Measurements from ENCODE around the gene EDAR.

Gene EDAR

DNA sequence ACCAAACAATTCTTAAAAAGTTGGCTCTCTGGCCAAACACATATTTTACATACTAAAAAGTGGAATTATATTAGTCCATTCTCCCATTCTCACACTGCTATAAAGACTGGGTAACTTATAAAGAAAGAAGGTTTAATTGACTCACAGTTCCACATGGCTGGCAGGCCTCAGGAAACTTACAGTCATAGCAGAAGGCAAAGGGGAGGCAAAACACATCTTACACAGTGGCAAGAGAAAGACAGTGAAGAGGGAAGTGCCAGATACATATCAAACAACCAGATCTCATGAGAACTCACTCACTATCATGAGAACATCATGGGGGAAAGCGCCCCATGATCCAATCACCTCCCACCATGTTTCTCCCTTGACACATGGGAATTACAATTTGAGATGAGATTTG, 42.6 kb downstream of the EDAR start:
- no peak overlapping the region for H3K4me3 ChIP-seq (ENCODE audit: low read depth, low read length)
- DNase-seq (ENCODE audit: low read depth) = no peak
- in situ Hi-C loops (cut with HindIII; ENCODE audit: low sequenced_read_pairs) = no loop called here
- TF ChIP-seq, protein P1, sequence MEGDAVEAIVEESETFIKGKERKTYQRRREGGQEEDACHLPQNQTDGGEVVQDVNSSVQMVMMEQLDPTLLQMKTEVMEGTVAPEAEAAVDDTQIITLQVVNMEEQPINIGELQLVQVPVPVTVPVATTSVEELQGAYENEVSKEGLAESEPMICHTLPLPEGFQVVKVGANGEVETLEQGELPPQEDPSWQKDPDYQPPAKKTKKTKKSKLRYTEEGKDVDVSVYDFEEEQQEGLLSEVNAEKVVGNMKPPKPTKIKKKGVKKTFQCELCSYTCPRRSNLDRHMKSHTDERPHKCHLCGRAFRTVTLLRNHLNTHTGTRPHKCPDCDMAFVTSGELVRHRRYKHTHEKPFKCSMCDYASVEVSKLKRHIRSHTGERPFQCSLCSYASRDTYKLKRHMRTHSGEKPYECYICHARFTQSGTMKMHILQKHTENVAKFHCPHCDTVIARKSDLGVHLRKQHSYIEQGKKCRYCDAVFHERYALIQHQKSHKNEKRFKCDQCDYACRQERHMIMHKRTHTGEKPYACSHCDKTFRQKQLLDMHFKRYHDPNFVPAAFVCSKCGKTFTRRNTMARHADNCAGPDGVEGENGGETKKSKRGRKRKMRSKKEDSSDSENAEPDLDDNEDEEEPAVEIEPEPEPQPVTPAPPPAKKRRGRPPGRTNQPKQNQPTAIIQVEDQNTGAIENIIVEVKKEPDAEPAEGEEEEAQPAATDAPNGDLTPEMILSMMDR (IDR thresholded peaks at IDR 0.05; ENCODE audit: low read depth, low read length, missing control alignments) = no peak

DNA sequence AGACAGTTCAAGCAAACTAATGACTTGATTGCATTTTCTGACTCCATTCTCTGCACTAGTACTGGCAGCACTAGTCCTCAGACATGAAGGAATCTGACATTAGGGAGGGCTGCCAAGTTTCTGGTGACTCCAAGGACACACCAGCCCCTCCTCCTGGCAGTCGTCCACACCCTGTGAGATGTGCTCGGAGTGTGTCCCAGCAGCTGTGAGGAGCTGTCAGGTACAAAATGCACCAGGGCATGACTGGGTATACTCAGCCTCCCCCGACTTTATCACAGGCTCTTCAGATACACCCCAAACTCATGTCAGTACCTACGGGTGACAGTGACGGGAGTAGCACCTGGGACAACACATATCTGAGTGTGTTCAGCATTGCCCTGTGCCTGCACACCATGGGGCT, 43.1 kb downstream of the EDAR start:
- TF ChIP-seq, protein P1 (IDR thresholded peaks at IDR 0.05; ENCODE audit: low read depth, low read length, missing control alignments) = no peak

GRCh38 chr2:108944601-108945331, 44.3 kb downstream of the EDAR start:
- in situ Hi-C loops (cut with HindIII; ENCODE audit: low sequenced_read_pairs) = no loop called here
- TF ChIP-seq, protein P1 (IDR thresholded peaks at IDR 0.05; ENCODE audit: low read depth, low read length, missing control alignments) = no peak
- DNase-seq (ENCODE audit: low read depth) = no peak
- H3K4me3 ChIP-seq (ENCODE audit: low read depth, low read length) = no peak overlapping the region

More for the DNA sequence above, 43.1 kb downstream of the EDAR start:
- in situ Hi-C loops (cut with HindIII; ENCODE audit: low sequenced_read_pairs) = no loop called here
- H3K4me3 ChIP-seq (ENCODE audit: low read depth, low read length) = no peak overlapping the region
- no peak for DNase-seq (ENCODE audit: low read depth)

GRCh38 chr2:108943751-108944150, 45.3 kb downstream of the EDAR start:
- no peak for DNase-seq (ENCODE audit: low read depth)
- H3K4me3 ChIP-seq (ENCODE audit: low read depth, low read length) = no peak overlapping the region

GRCh38 chr2:108942888-108943287, 46.1 kb downstream of the EDAR start:
- in situ Hi-C loops (cut with HindIII; ENCODE audit: low sequenced_read_pairs) = no loop called here
- no peak overlapping the region for H3K4me3 ChIP-seq (ENCODE audit: low read depth, low read length)
- TF ChIP-seq, protein P1 (IDR thresholded peaks at IDR 0.05; ENCODE audit: low read depth, low read length, missing control alignments) = no peak
- DNase-seq (ENCODE audit: low read depth) = no peak

More at GRCh38 chr2:108943751-108944150, 45.3 kb downstream of the EDAR start:
- in situ Hi-C loops (cut with HindIII; ENCODE audit: low sequenced_read_pairs) = no loop called here
- TF ChIP-seq, protein P1 (IDR thresholded peaks at IDR 0.05; ENCODE audit: low read depth, low read length, missing control alignments) = no peak

DNA sequence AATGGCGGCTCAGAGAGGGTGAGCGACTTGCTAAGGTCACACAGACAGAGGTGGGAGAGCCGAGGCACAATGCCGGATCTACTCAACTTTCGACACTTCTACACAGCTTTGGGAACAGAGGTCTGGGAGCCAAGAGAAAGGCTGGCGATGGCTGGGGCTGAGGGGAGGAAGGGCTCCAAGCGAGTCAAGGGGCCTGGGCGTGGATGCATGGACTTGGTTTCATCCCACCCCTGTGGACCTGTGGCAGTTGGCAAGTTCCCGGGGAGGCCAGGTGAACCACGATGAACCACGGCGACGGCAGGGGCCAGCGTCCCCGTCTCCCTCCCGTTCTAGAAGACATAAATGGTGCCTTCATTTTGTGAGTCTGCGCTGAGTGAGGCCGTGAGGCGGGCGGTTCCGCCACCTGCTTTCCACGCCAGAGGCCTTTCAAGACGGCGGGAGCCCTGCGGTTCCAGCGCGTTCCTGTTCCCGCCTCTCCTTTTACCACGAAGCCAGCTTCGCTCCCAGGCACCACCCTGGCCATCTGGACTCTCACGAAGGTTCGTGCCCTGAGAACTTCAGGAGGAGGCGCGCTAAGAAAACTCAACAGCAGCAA, 46.7 kb downstream of the EDAR start:
- TF ChIP-seq, protein P1 (IDR thresholded peaks at IDR 0.05; ENCODE audit: low read depth, low read length, missing control alignments) = no peak
- in situ Hi-C loops (cut with HindIII; ENCODE audit: low sequenced_read_pairs) = no loop called here
- DNase-seq (ENCODE audit: low read depth) = no peak
- H3K4me3 ChIP-seq (ENCODE audit: low read depth, low read length) = no peak overlapping the region
